HG02571 (cell line): Measurements from ENCODE around the gene WDR83.
"Not testable (repeated sequence)": the region's sequence is repeated elsewhere in the genome, so short reads cannot be mapped to it uniquely, and the experiment has no call there.

Source experiments
- ATAC-seq: cut with Tn5 transposase; IDR thresholded peaks from one replicate; pipeline ENCODE4 v1.9.1; 2021; ENCODE audit warnings: mild to moderate bottlenecking, moderate library complexity; ENCODE audit not compliant: unreplicated experiment

WDR83 gene

GRCh38 chr19:12655546-12655945 is 11.1 kb upstream of the WDR83 start:
- no peak for ATAC-seq

DNA sequence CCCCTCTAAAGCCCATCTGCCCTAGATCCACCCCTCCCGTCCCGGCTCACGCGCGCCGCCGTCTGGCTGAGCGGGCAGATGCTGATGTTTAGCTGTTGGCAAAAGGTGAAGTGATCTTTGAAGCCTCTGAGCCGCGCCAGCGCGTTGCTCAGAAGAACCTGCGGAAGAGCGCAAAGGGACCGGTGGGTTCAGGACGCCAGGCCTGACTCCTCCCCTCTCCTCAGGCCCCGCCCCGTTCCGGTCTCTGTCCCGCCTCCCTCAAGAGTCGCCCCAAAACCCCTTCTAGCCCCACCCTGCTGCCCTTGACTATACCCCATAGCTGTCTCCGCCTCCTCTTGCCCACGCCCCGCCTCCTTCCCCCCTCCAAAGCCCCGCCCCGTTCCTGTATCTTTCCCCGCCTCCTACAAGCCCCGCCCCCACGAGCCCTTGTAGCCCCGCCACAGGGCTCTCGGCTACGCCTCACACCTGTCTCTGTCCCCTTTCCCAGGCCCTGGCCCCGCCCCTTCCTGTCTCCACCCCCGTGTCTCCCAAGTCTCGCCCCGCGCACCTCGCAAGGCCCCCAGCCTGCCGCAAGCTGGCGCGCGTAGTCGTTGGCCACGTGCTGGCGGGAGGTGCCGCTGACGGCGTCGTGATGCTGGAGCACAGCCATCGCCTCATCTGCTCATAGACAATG is 9.6 kb upstream of the WDR83 start:
- ATAC-seq, result no peak

GRCh38 chr19:12657966-12658365 is 8.6 kb upstream of the WDR83 start:
- no peak for ATAC-seq

GRCh38 chr19:12660980-12661379 is 5.6 kb upstream of the WDR83 start:
- ATAC-seq, result no peak

- ATAC-seq, result no peak
Measured at GRCh38 chr19:12664406-12665280, 2.0 kb upstream of the WDR83 start.

DNA sequence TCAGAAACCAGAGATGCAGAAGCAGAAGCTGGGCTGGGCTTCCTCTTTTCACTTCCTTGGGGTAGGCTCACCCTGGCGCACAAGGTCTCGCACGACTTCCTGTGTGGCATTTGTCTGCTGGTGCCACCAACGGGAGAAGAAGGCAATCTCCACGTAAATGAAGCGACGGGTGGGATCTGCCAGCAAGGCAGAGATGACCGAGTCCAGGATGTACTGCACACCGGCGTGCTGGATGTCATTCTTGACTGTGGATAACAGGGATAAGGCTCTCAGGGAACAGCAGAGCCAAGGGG is 1.4 kb upstream of the WDR83 start:
- ATAC-seq, result no peak

DNA sequence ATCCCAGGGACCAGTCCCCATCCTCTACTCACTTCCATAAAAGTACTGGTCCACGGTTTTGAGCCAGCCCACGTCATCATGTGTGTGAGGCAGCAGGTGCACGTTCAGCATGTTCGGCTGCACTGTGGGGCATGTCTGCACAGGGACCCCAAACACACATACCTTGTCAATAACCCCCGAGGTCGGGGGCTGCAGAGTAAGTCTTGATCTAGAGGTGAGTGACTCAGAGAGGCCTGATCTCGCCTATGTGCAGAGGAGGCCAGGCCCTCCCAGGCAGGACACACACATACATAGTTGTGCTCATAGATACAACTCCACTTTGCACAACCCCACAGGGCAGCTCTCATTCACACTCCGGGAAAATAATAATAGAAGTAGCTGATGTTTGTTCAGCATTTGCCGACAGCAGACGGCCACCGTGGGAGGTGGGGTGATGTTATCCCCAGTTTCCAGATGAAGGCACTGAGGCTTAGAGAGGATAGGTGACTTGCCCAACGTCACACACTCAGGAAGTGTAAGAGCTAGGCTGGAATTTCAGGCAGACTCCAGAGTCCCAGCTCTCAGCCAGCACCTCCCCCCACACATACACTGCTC is 839 bp upstream of the WDR83 start:
- ATAC-seq, result no peak

DNA sequence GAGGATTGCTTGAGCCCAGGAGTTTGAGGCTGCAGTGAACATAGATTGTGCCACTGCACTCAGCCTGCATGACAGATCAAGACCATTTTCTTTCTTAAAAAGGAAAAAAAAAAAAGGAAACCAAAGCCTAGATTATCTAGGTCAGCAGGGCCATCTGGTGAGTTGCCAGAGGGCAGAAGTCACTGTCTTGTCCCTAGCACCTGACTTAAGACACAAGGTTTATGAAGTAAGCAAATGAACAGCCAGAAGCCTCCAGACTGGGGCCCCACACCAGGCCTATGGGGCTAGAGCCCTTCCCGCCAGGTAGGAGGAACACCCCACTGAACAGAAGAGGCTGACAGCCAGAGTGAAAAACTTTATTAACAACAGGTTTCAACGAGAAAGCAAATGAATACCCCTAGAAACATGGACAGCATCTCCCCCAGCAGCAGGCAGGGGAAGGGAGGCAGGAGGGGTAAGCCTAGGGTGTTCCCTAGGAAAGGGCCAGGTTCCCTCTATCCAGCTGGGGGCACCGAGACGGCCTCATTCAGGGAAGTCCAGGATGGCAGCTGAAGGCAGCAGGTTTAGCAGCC is 1.2 kb downstream of the WDR83 start:
- ATAC-seq, result no peak

GRCh38 chr19:12668346-12668745 is 1.7 kb downstream of the WDR83 start:
- no peak for ATAC-seq

DNA sequence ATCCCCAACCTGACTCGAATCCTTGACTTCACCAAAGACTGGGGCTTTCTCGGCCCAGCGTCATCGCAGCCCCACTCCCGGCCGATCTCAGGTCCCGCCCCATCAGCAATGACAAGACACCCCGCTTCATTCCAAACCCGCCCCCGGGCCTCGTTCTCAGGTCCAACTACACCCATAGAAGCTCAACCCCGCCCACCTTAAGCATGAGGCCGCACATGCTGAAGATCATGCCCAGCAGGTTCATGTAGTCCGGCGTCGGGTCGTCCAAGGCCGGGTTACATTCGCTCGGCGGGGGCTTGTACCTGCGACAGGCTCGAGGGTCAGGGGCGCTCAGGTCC is 2.3 kb downstream of the WDR83 start:
- ATAC-seq, result no peak

- ATAC-seq, result no peak
Measured at GRCh38 chr19:12669270-12670158, 2.9 kb downstream of the WDR83 start.

DNA sequence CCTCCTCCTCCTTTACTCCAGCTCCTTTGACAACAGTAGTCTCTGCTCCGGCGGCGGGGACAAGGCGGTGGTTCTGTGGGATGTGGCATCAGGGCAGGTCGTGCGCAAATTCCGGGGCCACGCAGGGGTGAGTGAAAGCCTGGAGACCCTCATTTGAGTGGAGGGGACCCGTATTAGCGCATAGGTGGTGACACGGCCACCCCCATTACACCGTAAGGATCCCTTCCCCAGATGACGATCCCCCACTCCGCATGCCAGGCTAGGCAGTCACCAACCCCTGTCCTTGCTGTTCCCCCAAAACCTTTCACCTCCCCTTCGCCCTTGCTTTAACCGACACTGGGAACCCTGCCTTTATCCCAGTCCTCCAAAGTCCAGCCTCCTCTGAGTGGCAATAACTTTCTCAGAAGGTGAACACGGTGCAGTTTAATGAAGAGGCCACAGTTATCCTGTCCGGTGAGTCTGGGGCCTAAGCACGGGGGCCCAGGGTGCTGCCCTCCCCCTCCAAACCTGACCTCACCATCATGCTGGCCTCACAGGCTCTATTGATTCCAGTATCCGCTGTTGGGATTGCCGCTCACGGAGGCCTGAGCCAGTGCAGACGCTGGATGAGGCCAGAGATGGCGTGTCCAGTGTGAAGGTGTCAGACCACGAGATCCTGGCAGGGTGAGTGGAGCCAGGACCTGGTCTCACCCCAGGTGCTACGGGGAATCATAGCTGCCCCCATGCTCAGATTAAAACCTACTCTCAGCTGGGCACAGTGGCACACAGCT is 3.7 kb downstream of the WDR83 start:
- ATAC-seq, result no peak

DNA sequence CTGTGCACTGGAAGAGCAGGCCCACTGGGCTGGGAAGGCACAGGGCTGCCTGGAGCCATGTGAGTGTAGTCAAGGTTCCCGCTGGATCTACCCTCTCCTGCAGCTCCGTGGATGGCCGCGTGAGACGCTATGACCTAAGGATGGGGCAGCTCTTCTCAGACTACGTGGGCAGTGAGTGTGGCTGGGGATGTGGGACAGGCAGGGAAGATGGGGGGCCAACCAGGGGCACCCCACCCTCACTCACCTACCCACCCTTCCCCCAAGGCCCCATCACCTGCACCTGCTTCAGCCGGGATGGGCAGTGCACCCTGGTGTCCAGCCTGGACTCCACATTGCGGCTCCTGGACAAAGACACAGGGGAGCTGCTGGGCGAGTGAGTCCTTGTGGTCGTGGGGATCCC is 6.1 kb downstream of the WDR83 start:
- ATAC-seq, result no peak

DNA sequence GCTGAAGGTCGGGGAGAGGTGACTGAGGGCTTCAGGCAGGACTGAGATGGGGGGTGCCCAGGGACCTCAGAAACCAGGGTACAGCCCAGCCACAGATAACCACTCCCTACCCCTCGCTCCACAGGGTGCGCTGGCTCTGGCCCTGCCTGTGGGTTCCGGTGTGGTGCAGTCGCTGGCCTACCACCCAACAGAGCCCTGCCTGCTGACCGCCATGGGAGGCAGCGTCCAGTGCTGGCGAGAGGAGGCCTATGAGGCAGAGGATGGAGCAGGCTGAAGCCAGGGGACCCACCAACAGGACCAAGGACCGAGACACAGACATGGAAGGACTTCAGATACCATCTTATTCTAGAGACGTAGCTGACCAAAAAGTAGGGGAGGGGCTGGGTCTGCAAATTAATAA is 8.8 kb downstream of the WDR83 start:
- no peak for ATAC-seq

DNA sequence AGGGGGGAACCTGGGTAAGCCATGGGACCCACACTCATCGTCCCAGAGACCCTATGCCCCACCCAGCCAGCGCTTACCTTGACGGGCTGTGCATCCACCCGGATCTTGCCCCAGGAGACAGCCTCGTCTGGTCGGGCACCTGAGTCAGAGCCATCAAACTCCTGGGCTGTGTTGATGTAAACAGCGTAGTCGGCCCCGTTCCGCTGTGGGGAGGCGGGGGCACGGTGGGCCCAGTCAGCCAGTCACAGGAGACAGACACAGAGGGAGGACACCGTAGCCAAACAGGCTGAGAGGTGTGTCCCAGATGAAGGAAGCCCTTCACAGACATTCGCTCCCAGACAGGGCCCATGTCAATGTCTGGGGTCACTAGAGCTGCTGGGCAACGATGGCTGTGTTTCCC is 9.3 kb downstream of the WDR83 start:
- no peak for ATAC-seq

DNA sequence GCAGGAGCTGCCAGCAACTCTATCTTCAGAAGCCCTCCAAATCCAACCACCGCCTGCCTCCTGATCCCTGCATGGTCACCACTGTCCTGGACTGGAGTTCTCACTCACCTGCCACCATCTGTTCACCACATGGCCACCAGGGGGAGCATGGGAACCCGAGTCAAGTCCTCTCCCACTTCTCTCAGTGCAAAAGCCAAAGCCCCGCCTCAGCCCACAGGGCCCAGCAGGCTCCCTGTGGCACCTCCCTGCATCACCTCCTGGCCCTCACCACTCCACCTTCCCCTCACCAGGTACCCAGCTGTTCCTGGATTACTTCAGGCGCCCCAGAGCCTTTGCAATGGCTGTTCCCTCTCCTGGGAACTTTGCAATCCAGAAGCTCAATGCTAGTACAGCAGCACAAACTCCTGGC is 9.8 kb downstream of the WDR83 start:
- no peak for ATAC-seq

GRCh38 chr19:12676928-12677327 is 10.3 kb downstream of the WDR83 start:
- ATAC-seq, result no peak

GRCh38 chr19:12678039-12678438 is 11.4 kb downstream of the WDR83 start:
- ATAC-seq, result not testable (repeated sequence)

DNA sequence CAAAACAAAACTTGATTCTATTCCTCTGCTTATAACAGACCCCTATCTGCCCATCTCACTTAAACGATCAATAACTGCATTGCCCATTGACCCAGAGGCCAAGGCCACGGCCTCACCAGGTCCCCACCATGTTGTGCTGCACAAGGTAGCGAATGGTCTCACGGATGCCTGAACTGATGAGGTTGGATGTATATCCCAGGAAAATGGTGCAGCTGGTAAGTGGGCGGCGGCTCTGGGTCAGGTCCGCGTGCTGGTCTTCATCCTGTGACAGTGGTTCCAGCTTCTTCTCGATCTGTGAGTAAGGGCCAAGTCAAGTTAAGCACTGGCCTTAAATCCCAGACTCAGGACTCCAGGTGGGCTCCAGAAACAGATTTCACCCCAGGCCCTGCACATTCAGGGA is 13.4 kb downstream of the WDR83 start:
- ATAC-seq, result no peak
